GM15510 (cell line): ENCODE measurements around the gene ALG12.

Source experiments
- POLR2A ChIP-seq: IDR thresholded peaks from 3 replicates; pipeline ENCODE4 v1.6.1; 2011; ENCODE audit warnings: borderline replicate concordance; ENCODE audit not compliant: insufficient read length; ENCODE audit errors: extremely low read depth

ALG12 gene

GRCh38 chr22:49961005-49961600, 42.9 kb upstream of the ALG12 start:
- TF ChIP-seq POLR2A = no peak

DNA sequence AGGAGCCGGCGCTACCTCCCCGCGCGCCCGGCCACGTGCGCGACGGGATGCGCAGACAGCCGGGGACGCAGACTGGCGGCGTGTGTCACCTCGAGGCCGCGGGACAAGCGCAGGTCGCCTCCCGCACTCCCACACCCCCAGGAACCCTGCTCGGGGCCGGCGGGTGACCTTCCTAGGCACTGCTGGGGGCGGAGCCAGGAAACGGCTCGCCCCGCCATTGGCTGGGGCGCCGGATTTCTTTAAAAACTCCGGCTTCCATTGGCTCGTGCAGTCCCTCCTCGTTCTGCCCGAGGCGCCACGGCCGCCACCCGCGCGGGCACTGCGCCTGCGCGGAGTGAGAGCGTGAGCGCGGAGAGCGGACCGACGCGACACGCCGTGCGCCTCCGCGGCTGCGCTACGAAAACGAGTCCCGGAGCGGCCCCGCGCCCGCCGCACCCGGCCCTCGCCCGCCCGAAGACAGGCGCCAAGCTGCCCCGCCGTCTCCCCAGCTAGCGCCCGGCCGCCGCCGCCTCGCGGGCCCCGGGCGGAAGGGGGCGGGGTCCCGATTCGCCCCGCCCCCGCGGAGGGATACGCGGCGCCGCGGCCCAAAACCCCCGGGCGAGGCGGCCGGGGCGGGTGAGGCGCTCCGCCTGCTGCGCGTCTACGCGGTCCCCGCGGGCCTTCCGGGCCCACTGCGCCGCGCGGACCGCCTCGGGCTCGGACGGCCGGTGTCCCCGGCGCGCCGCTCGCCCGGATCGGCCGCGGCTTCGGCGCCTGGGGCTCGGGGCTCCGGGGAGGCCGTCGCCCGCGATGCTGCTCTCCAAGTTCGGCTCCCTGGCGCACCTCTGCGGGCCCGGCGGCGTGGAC, 42.1 kb upstream of the ALG12 start, which contains the start of gene PIM3:
Gene PIM3 (plus strand): TSS at position 614 of the 846 bp plus-strand sequence. CDS start 176 bp downstream, at position 790.
- TF ChIP-seq POLR2A = peak; percentile 95

DNA sequence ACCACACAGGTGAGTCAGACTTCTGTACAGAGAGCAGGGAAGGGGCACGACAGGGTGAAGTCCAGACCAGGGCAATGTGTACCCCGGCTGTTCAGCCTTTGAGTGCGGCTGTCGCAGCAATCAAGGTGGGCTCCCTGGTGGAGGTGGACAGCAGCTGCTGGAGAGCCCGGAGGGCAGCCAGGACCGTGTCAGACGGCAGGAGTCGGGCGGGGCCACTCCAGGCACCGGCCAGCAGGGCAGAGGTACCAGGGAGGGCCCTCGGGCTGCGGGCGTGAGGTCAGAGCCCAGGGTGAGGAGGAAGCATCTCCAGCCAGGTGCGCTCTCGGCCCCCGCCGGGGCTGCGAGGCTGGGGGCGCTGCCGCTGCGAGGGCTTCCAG, 41.5 kb upstream of the ALG12 start:
- TF ChIP-seq POLR2A = no peak

- no peak for TF ChIP-seq POLR2A
Observed at GRCh38 chr22:49958931-49959781, 40.9 kb upstream of the ALG12 start.

DNA sequence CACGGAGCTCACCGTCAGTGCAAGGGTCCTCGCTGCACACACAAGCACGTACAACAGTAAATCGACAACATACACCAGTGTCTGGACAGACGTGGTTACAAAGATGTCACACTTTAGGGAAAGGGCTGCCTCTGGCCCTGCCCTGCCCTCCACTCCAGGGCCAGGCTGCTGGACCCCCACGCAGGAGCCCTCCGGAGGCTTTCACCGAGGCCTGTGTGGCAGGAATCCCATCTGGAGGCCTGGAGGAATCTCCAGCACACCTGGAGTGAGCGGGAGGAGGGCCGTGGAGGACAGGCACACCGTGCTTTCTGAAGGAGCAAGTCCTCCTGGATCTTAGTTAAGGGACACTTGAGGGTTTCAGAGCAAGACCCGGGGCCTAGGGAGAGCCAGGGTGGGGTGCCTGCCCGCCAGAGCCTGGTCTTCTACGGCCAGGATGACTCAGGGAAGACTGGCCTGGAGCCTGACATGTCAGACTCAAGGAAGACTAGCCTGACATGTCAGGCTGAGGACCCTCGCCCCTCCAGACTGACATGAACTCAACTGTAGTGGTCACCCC, 40.2 kb upstream of the ALG12 start:
- no peak for TF ChIP-seq POLR2A

DNA sequence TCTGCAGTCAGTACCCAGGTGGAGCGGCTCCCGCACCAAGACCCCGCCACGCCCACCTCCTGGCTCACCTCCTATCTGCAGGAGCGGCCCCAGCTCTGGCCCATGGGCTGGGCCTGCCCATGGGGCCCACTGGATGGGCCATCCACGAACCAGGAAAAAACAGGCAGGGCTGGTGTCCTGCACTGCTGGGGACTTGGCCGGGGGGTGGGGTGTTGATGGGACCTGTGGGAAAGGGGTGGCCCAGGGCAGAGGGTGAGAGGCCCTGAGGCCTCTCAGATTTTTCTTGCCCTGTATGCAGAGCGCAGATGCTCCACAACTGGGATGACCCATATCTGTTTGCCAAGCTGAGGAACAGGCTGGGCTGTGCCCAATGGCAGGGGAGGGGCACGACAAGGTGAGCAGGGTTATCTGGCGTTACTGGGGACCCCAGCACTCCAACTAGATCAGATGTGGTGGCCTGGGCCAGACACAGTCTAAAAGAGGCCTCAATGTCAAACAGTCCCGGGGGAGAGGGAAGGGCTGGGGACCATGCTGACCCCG, 39.7 kb upstream of the ALG12 start:
- TF ChIP-seq POLR2A = no peak

- TF ChIP-seq POLR2A = no peak
Observed at GRCh38 chr22:49956914-49957825, 38.9 kb upstream of the ALG12 start.

DNA sequence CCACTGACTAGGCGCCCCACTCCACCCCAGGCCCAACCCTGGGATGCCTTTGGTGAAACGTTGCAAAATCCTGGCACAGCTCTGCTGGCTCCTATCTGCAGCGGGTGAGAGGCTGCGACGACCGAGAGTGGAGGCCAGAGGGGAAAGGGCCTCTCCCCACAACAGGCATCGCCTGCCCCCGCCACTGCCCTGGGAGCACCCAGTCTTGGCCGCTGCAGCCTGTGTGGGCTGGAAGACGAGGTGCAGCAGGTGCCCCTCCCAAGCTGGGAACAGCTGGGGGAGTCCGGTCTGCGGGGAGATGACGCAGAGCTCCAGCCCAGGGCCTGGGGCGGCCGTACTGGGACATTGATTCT, 38.2 kb upstream of the ALG12 start:
- no peak for TF ChIP-seq POLR2A

DNA sequence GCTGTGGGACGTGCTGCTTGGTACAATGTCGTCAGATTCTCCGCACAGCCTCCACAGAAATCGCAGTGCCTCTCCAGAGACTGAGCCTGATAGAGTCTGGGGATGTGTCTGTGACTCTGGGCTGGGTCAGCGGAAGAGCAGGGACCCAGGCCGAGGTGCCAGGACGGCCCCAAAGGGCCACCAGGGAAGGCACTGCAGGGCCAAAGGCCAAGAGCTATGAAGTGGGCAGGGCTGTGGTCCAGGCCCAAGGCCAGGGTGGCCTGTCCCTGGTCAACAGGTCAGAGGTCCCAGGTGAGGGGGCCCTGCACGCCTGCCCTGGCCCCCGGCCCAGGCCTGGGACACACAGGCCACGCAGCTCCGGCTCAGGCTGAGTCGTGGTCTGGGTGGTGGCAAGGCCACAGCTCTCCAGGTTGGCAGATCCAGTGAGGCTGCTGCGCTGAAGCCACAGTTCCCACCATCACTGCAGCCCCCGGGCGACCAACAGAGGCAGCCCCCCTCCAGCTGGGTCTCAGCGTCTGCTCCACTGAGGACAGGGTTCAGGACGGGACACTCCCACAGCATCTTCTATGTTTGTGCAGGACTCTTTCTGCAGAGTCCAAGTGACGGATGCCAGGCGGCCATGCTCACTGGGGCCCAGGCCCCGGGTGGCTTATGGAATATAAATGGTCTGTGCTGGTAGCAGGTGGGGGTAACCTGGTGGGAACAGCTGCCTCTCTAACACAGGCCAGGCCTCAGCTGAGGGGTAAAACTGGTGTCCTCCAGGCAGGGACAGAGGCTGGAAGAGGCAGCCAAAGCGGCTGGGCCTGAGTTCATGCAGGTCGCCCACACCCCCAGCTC, 37.6 kb upstream of the ALG12 start:
- TF ChIP-seq POLR2A = no peak

DNA sequence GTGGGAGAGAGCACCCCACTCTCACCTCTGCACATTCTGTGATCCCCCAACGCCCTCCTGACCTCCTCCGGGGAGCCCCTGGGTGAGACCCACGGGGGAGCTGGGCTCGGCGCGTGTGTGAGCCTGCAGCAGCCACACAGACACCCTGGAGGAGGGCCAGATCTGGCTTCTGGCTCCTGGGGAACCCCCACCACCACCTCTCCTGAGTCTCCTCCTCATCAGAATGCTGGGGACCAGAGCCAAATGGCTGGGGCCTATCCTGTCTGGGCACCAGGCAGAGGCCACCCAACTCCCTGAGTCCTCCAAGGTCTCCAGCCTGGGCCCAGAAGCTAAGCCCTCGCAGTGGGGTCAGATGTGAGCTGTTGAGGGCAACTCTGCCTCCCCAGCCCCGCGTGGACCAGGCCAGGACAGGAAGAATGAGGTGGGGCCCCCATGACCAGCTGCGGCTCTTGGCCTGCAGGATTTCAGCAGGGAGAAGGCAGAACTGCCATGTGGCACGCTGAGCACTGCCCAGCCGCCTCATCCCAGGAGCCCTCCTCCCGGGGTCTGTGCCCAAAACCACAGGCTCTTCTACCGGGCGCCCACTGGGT, 36.8 kb upstream of the ALG12 start:
- TF ChIP-seq POLR2A = no peak

GRCh38 chr22:49954354-49954753, 36.1 kb upstream of the ALG12 start:
- no peak for TF ChIP-seq POLR2A

DNA sequence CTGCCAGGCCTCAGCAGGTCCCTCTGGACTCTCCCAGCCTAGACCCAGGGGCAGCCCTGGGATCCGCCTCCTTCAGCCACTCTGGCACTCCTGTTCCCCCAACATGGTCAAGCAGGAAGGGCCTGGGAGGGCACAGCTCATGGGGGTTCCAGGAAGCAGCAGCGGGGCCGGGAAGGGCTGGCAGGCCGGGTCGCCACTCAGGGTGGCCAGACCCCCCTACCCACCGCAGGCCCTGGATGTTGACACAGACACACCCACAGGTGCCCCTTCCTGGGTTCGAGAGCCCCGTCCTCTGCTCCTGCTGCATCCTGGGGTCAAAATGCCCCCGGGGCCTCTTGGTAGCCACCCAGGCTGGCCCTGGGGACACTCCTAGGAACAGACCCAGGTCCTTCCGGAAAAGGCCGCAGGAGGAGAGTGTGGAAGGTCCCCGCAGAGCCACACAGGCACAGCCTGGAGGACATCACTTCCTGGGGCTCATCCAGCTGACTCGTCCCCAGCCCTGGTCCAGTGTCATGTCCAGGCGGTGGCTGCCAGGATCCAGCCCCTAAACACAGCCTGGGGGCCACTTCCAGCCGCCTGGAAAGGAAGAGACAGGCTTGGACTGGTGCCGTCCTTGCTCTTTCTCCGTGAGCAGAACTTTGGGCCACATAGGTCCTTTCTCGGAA, 35.6 kb upstream of the ALG12 start:
- TF ChIP-seq POLR2A = no peak
